Measurements from ENCODE around the gene CTNNB1.
A peak's percentile ranks its signal among the peaks of the same experiment; 100 is the strongest.

Gene CTNNB1

DNA sequence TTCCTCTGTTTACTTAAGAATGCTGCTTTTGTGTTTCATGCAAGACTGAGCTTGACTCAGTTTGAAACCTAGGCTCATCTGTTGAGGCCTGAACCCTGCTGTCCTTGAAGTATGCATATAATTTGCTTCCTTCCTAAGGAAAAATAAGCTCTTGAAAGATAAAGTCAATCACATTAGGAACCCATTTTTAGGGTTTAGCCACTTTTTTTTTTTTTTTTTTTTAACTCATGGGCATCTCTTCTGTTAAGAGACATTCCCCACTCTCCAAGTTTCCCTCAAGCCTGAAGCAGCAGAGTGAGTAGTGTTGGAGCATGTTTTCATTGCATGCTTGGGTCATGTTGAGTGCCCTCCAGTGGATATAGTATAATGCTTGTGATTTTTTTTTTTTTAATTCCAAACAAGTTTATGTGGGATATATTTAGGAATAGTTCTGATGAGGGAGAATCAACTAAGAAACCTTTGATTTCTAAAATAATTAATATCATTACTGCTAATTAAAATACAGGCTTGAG lies 3.6 kb downstream of the CTNNB1 start:
- Histone ChIP-seq H3K27me3 (ENCODE audit: control insufficient read depth, low read length) (no peaks in the 10 kb centered on the region), H3K4me1 (ENCODE audit: control insufficient read depth, low read length) (peaks cover 42% of the 10 kb centered on the region), H3K36me3 (ENCODE audit: control insufficient read depth, low read length) (peaks cover 34% of the 10 kb centered on the region), H3K9me3 (ENCODE audit: control insufficient read depth, insufficient read depth, low read length) (no peaks in the 10 kb centered on the region), H3K79me2 (ENCODE audit: control insufficient read depth, low read length) (peaks cover 85% of the 10 kb centered on the region), H4K20me1 (ENCODE audit: control insufficient read depth, insufficient read depth, low read depth, low read length) (peaks cover 59% of the 10 kb centered on the region), H3K9me2 (replicated peaks; ENCODE audit: control insufficient read depth, low read length) (no peaks in the 10 kb centered on the region), H3K4me2 (ENCODE audit: low read length) (peak overlapping the region; percentile 62), H3K27ac (ENCODE audit: low read depth, low read length) (0 out of 2 replicates have a peak overlapping the region, but pooled peaks have one; percentile 10), H3F3A (ENCODE audit: control insufficient read depth, insufficient read depth) (0 out of 2 replicates have a peak, but pooled peaks cover 4% of the 10 kb centered on the region), H3K4me3 (ENCODE audit: low read length) (peak overlapping the region; percentile 77)
- no peak for TF ChIP-seq EZH2phosphoT487 (IDR thresholded peaks at IDR 0.05; ENCODE audit: borderline replicate concordance, low read length)
- TF ChIP-seq, protein P1, sequence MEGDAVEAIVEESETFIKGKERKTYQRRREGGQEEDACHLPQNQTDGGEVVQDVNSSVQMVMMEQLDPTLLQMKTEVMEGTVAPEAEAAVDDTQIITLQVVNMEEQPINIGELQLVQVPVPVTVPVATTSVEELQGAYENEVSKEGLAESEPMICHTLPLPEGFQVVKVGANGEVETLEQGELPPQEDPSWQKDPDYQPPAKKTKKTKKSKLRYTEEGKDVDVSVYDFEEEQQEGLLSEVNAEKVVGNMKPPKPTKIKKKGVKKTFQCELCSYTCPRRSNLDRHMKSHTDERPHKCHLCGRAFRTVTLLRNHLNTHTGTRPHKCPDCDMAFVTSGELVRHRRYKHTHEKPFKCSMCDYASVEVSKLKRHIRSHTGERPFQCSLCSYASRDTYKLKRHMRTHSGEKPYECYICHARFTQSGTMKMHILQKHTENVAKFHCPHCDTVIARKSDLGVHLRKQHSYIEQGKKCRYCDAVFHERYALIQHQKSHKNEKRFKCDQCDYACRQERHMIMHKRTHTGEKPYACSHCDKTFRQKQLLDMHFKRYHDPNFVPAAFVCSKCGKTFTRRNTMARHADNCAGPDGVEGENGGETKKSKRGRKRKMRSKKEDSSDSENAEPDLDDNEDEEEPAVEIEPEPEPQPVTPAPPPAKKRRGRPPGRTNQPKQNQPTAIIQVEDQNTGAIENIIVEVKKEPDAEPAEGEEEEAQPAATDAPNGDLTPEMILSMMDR (IDR thresholded peaks at IDR 0.05; ENCODE audit: low read depth, low read length, poor library complexity, severe bottlenecking): peak; percentile 48

DNA sequence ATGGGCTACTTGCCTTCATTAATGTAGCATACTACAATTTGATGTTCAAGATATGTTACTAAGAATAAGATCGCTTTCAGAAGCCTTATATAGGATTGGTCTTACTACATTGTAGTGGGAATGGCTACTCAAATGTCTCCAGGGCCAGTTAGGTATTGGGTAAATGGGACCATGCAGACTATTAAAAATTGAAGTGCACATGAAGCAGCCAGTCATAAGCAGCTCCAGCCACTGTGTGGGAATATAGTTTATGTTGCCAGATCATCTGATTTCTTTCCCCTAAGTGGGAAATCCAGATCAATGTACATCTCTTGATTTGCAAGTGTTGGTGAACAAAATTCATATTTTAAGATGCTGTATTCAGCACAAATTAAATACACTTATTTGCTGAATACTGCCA lies 5.1 kb downstream of the CTNNB1 start:
- H3K4me1 ChIP-seq (ENCODE audit: control insufficient read depth, low read length): peaks cover 35% of the 10 kb centered on the region
- peaks cover 43% of the 10 kb centered on the region for H3K36me3 ChIP-seq (ENCODE audit: control insufficient read depth, low read length)
- no peak overlapping the region for H3K4me3 ChIP-seq (ENCODE audit: low read length)
- H3K9me2 ChIP-seq (replicated peaks; ENCODE audit: control insufficient read depth, low read length): no peaks in the 10 kb centered on the region
- H3K79me2 ChIP-seq (ENCODE audit: control insufficient read depth, low read length): peaks cover 99% of the 10 kb centered on the region
- no peak overlapping the region for H3K4me2 ChIP-seq (ENCODE audit: low read length)
- H3K9me3 ChIP-seq (ENCODE audit: control insufficient read depth, insufficient read depth, low read length): no peaks in the 10 kb centered on the region
- TF ChIP-seq EZH2phosphoT487 (IDR thresholded peaks at IDR 0.05; ENCODE audit: borderline replicate concordance, low read length): no peak
- TF ChIP-seq, protein P1 (IDR thresholded peaks at IDR 0.05; ENCODE audit: low read depth, low read length, poor library complexity, severe bottlenecking): no peak
- H3F3A ChIP-seq (ENCODE audit: control insufficient read depth, insufficient read depth): 0 out of 2 replicates have a peak, but pooled peaks cover 4% of the 10 kb centered on the region
- H3K27me3 ChIP-seq (ENCODE audit: control insufficient read depth, low read length): no peaks in the 10 kb centered on the region
- H3K27ac ChIP-seq (ENCODE audit: low read depth, low read length): no peak overlapping the region
- peaks cover 73% of the 10 kb centered on the region for H4K20me1 ChIP-seq (ENCODE audit: control insufficient read depth, insufficient read depth, low read depth, low read length)

DNA sequence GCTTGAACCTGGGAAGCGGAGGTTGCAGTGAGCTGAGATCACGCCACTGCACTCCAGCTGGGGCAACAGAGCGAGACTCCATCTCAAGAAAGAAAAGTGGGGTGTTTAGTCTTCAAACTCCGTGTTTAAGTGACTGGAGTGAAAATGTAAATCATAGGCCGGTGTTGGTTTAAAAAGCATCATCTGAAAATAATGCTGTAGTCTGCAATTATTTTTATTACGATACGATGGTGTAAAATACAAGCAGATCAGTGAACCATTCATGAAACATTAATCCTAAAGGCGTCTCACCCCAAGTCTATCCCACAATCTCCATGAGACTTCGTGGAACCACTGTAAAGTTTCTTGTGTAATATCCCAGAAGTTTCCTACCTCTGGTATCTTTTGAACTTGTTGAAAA lies 6.3 kb downstream of the CTNNB1 start:
- Histone ChIP-seq H3K4me1 (ENCODE audit: control insufficient read depth, low read length) (peaks cover 35% of the 10 kb centered on the region), H3K36me3 (ENCODE audit: control insufficient read depth, low read length) (peaks cover 44% of the 10 kb centered on the region), H3F3A (ENCODE audit: control insufficient read depth, insufficient read depth) (0 out of 2 replicates have a peak, but pooled peaks cover 4% of the 10 kb centered on the region), H3K79me2 (ENCODE audit: control insufficient read depth, low read length) (peaks cover 100% of the 10 kb centered on the region), H3K9me3 (ENCODE audit: control insufficient read depth, insufficient read depth, low read length) (no peaks in the 10 kb centered on the region), H3K4me2 (ENCODE audit: low read length) (no peak overlapping the region), H4K20me1 (ENCODE audit: control insufficient read depth, insufficient read depth, low read depth, low read length) (peaks cover 71% of the 10 kb centered on the region), H3K4me3 (ENCODE audit: low read length) (no peak overlapping the region), H3K27ac (ENCODE audit: low read depth, low read length) (no peak overlapping the region), H3K27me3 (ENCODE audit: control insufficient read depth, low read length) (no peaks in the 10 kb centered on the region), H3K9me2 (replicated peaks; ENCODE audit: control insufficient read depth, low read length) (no peaks in the 10 kb centered on the region)
- TF ChIP-seq EZH2phosphoT487 (IDR thresholded peaks at IDR 0.05; ENCODE audit: borderline replicate concordance, low read length): no peak
- TF ChIP-seq, protein P1 (IDR thresholded peaks at IDR 0.05; ENCODE audit: low read depth, low read length, poor library complexity, severe bottlenecking): no peak
